KMS-11 (cell line): ENCODE measurements around the gene B3GALT2.

Experiments
- H2AFZ ChIP-seq: fragments of 200-600 bp; sonication (generic); 2 replicates; pipeline ENCODE4 v1.6.1; 2016; ENCODE audit warnings: antibody characterized with exemption, mixed run types, low read depth
- H3K27ac ChIP-seq: fragments of 200-600 bp; sonication (generic); 2 replicates; pipeline ENCODE4 v1.6.1; 2016; ENCODE audit warnings: mild to moderate bottlenecking, mixed run types
- H3K27me3 ChIP-seq: fragments of 200-600 bp; sonication (generic); 2 replicates; pipeline ENCODE4 v1.6.1; 2017; ENCODE audit warnings: mild to moderate bottlenecking, low read depth, mixed run types, moderate library complexity; ENCODE audit not compliant: insufficient read depth
- H3K36me3 ChIP-seq: fragments of 200-600 bp; sonication (generic); 2 replicates; pipeline ENCODE4 v1.6.1; 2017; ENCODE audit warnings: mild to moderate bottlenecking, mixed run types; ENCODE audit not compliant: insufficient read depth
- H3K4me1 ChIP-seq: fragments of 200-600 bp; sonication (generic); 2 replicates; pipeline ENCODE4 v1.6.1; 2016; ENCODE audit warnings: mild to moderate bottlenecking, low read depth, mixed run types; ENCODE audit not compliant: poor library complexity, severe bottlenecking
- H3K4me2 ChIP-seq: fragments of 200-600 bp; sonication (generic); 2 replicates; pipeline ENCODE4 v1.7.0; 2016; ENCODE audit warnings: mild to moderate bottlenecking, mixed run types
- H3K4me3 ChIP-seq: fragments of 200-600 bp; sonication (generic); IDR thresholded peaks from 2 replicates; pipeline ENCODE4 v1.6.1; 2017; ENCODE audit warnings: low read depth, low read length, mixed read lengths; ENCODE audit not compliant: insufficient read depth
- H3K79me2 ChIP-seq: fragments of 200-600 bp; sonication (generic); 2 replicates; pipeline ENCODE4 v1.6.1; 2016; ENCODE audit warnings: low read depth, mixed run types; ENCODE audit not compliant: insufficient read depth
- H3K9ac ChIP-seq: fragments of 200-600 bp; sonication (generic); 2 replicates; pipeline ENCODE4 v1.6.1; 2016; ENCODE audit warnings: mild to moderate bottlenecking, mixed run types
- H4K20me1 ChIP-seq: fragments of 200-600 bp; sonication (generic); 2 replicates; pipeline ENCODE4 v1.6.1; 2016; ENCODE audit warnings: mild to moderate bottlenecking, mixed run types; ENCODE audit not compliant: insufficient read depth
- TF ChIP-seq, protein P1 (sequence below): fragments of 200-600 bp; sonication (generic); conservative IDR thresholded peaks from 2 replicates; pipeline ENCODE4 v1.6.1; 2017; ENCODE audit warnings: low read depth, mild to moderate bottlenecking, antibody characterized with exemption, low read length, moderate library complexity, mixed read lengths

The B3GALT2 gene

DNA sequence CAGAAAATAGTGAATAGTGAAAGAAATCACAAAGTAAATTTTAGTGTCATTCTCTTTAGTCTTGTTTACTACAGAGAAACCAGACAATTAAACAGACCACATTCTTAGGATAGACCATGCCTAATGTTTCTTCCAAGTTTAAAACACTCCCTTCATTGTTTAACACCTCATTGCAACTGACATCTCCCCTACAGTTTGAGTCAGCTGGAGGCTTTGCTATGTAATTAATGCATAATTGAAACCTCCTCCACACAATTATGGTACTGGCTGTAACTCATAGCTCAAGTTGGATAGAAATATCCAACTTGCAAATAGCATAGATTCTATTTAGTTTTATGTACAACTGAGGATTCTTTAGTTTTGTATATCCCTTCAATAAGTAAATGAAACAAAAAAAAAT lies 35.2 kb upstream of the B3GALT2 start:
- TF ChIP-seq, protein P1, sequence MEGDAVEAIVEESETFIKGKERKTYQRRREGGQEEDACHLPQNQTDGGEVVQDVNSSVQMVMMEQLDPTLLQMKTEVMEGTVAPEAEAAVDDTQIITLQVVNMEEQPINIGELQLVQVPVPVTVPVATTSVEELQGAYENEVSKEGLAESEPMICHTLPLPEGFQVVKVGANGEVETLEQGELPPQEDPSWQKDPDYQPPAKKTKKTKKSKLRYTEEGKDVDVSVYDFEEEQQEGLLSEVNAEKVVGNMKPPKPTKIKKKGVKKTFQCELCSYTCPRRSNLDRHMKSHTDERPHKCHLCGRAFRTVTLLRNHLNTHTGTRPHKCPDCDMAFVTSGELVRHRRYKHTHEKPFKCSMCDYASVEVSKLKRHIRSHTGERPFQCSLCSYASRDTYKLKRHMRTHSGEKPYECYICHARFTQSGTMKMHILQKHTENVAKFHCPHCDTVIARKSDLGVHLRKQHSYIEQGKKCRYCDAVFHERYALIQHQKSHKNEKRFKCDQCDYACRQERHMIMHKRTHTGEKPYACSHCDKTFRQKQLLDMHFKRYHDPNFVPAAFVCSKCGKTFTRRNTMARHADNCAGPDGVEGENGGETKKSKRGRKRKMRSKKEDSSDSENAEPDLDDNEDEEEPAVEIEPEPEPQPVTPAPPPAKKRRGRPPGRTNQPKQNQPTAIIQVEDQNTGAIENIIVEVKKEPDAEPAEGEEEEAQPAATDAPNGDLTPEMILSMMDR = no peak
- Histone ChIP-seq H3K36me3 (no peaks in the 10 kb centered on the region), H3K27ac (no peak overlapping the region)

DNA sequence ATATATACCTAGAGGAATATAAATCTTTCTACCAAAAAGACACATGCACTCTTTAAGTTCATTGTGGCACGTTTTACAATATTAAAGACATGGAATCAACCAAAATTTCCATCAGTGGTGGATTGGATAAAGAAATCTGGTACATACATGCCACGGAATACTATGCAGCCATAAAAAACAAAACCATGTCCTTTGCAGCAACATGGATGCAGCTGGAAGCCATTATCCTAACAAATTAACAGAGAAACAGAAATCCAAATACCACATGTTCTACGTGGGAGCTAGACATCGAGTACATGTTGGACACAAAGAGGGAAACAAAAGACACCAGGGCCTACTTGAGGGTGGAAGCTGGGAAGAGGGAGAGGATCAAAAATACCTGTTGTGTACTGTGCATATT lies 33.0 kb upstream of the B3GALT2 start:
- Histone ChIP-seq H3K27me3 (no peaks in the 10 kb centered on the region), H4K20me1 (no peaks in the 10 kb centered on the region), H3K4me1 (peaks cover 22% of the 10 kb centered on the region), H3K79me2 (no peaks in the 10 kb centered on the region), H3K4me2 (no peak overlapping the region), H2AFZ (no peak overlapping the region), H3K27ac (no peak overlapping the region), H3K9ac (no peak overlapping the region), H3K36me3 (peaks cover 3% of the 10 kb centered on the region; the same call in 1 of the 2 replicates), H3K4me3 (no peak overlapping the region)
- TF ChIP-seq, protein P1 = no peak

More for the DNA sequence above, 35.2 kb upstream of the B3GALT2 start:
- Histone ChIP-seq H3K79me2 (no peaks in the 10 kb centered on the region), H4K20me1 (no peaks in the 10 kb centered on the region), H3K4me3 (no peak overlapping the region), H3K27me3 (no peaks in the 10 kb centered on the region), H3K4me2 (no peak overlapping the region), H3K4me1 (peaks cover 45% of the 10 kb centered on the region), H3K9ac (no peak overlapping the region), H2AFZ (no peak overlapping the region)

DNA sequence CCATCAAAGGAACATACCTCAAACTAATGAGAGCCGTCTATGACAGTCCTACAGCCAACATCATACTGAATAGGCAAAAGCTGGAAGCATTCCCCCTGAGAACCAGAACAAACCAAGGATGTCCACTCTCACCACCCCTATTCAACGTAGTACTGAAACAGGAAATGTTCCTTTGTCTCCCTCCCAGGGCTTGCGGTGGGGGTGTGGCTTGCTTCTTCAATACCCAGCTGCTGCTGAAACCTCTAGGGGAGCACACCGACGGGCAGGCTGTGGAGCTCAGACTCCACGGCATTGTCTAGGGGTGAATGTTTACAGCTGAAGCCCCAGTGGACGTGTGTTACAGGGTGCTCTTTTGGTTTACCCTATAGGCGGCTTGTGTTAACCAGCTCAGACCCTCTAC lies 30.5 kb upstream of the B3GALT2 start:
- Histone ChIP-seq H3K27me3 (no peaks in the 10 kb centered on the region), H3K36me3 (peaks cover 3% of the 10 kb centered on the region; the same call in 1 of the 2 replicates), H3K27ac (no peak overlapping the region), H3K9ac (no peak overlapping the region), H2AFZ (no peak overlapping the region), H3K4me1 (peaks cover 26% of the 10 kb centered on the region), H3K4me3 (no peak overlapping the region), H3K79me2 (no peaks in the 10 kb centered on the region), H3K4me2 (no peak overlapping the region), H4K20me1 (no peaks in the 10 kb centered on the region)
- TF ChIP-seq, protein P1 = no peak

DNA sequence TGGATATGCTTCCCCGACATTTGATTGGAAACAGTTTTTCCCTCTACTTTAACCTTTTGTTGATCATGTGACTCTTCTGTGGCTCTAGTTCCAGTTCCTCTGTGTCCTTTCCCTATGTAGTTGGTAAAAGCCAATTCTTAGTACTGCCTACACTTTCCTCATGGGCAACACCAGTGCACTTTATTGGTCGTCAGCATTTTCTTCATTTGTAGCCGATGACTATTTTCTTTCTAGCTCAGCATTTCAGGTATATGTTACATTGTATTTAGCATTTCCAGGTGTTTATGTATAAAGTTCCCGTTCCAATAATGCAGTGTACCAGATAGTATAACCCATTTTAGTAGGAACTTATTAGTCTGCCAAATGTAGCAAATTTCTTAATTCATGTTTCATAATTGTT lies 27.6 kb upstream of the B3GALT2 start:
- TF ChIP-seq, protein P1 = no peak
- H2AFZ ChIP-seq = no peak overlapping the region
- no peaks in the 10 kb centered on the region for H3K79me2 ChIP-seq
- peaks cover 26% of the 10 kb centered on the region for H3K4me1 ChIP-seq
- H3K27ac ChIP-seq = no peak overlapping the region
- H3K4me2 ChIP-seq = no peak overlapping the region
- H3K36me3 ChIP-seq = peaks cover 3% of the 10 kb centered on the region; the same call in 1 of the 2 replicates
- no peak overlapping the region for H3K9ac ChIP-seq
- H3K27me3 ChIP-seq = no peaks in the 10 kb centered on the region
- H3K4me3 ChIP-seq = no peak overlapping the region
- H4K20me1 ChIP-seq = no peaks in the 10 kb centered on the region
